A549 (cell line): ENCODE measurements around the gene RAB3GAP1. TPM values are rescaled to one million over a fixed set of nuclear protein-coding genes. Genes with fewer than 3 reads are reported as not detected.

Experiments used
- ATAC-seq, 2 experiments: fragments of 200-7000 bp in 1 of 2; fragments of >200 bp in 1 of 2; cut with Nextera tagmentation in 1 of 2; cut with Tn5 transposase in 1 of 2; 3 replicates each; pipeline versions ENCODE4 v1.8.0 to v1.9.1; 2018 to 2020; ENCODE audit warnings: mild to moderate bottlenecking in 1 of 2, moderate library complexity in 1 of 2
- CTCF ChIA-PET: fragments of 300-600 bp; sonication (Branson Sonifier 250); formaldehyde crosslinking; extraction: SDS; loops from one replicate; lab custom pipeline; 2021; ENCODE audit warnings: antibody characterized with exemption, inconsistent platforms; lab: Yijun Ruan, JAX
- POLR2A ChIA-PET: fragments of 350-600 bp; formaldehyde crosslinking; extraction: SDS; loops from one replicate; lab custom pipeline; 2021; ENCODE audit warnings: antibody characterized with exemption, inconsistent platforms; lab: Yijun Ruan, JAX
- DNase-seq, 2 experiments: peaks; one replicate each; pipeline versions ENCODE4 v3.0.0 to v3.0.0-alpha.2; 2011 to 2016; ENCODE audit warnings: low read depth in 1 of 2, low spot score in 1 of 2
- FAIRE-seq: peaks from 2 replicates; lab custom pipeline; 2011; peaks lifted over from hg19 to GRCh38; lab: Jason Lieb, UNC
- H3K27ac ChIP-seq, 2 experiments: fragments of >200 bp; sonication (Bioruptor Twin); formaldehyde crosslinking; 3 replicates each; pipeline ENCODE4 v1.5.1; 2016 to 2017
- H3K4me1 ChIP-seq: fragments of >200 bp; sonication (Bioruptor Twin); formaldehyde crosslinking; 3 replicates; pipeline ENCODE4 v1.6.1; 2016
- H3K4me2 ChIP-seq: fragments of >200 bp; sonication (Bioruptor Twin); formaldehyde crosslinking; 3 replicates; pipeline ENCODE4 v1.6.1; 2016
- H3K4me3 ChIP-seq: fragments of >200 bp; sonication (Bioruptor Twin); formaldehyde crosslinking; 3 replicates; pipeline ENCODE4 v1.5.1; 2016
- H3K9me3 ChIP-seq: fragments of >200 bp; sonication (Bioruptor Twin); formaldehyde crosslinking; 3 replicates; pipeline ENCODE4 v1.6.1; 2016
- BCL3 ChIP-seq: fragments of >200 bp; sonication (Bioruptor Twin); formaldehyde crosslinking; IDR thresholded peaks from 3 replicates; pipeline ENCODE4 v1.6.1; 2016
- CBX2 ChIP-seq: fragments of 200-600 bp; sonication (generic); IDR thresholded peaks from 2 replicates; pipeline ENCODE4 v1.6.1; 2016; ENCODE audit warnings: low read depth, mild to moderate bottlenecking, borderline replicate concordance
- CBX8 ChIP-seq: fragments of 200-600 bp; sonication (generic); IDR thresholded peaks from 2 replicates; pipeline ENCODE4 v1.6.1; 2016
- CHD2 ChIP-seq: fragments of 150-350 bp; IDR thresholded peaks from 2 replicates; pipeline ENCODE4 v1.6.1; 2014; ENCODE audit warnings: low read length; ENCODE audit not compliant: partially characterized antibody
- EHF ChIP-seq: fragments of 250-450 bp; sonication (Bioruptor Pico); IDR thresholded peaks from 2 replicates; pipeline ENCODE4 v1.5.0; 2020; ENCODE audit warnings: mild to moderate bottlenecking
- EHMT2 ChIP-seq: fragments of 200-600 bp; sonication (generic); IDR thresholded peaks from 2 replicates; pipeline ENCODE4 v1.6.1; 2016; ENCODE audit warnings: antibody characterized with exemption, low read depth, mild to moderate bottlenecking, moderate library complexity
- EP300 ChIP-seq, 2 experiments: fragments of >200 bp; sonication (Bioruptor Twin); formaldehyde crosslinking; IDR thresholded peaks; 2 replicates in 1 of 2; 3 replicates in 1 of 2; pipeline ENCODE4 v1.6.1; 2016 to 2017
- ESRRA ChIP-seq: fragments of 150-350 bp; IDR thresholded peaks from 2 replicates; pipeline ENCODE4 v1.6.1; 2014; ENCODE audit warnings: mild to moderate bottlenecking, low read length, borderline replicate concordance
- FOSL2 ChIP-seq, 2 experiments: fragments of 450-650 bp in 1 of 2; fragments of >200 bp in 1 of 2; sonication (Bioruptor Twin) in 1 of 2; formaldehyde crosslinking; IDR thresholded peaks; 2 replicates each; pipeline versions ENCODE4 v1.5.0 to v1.6.1; 2016 to 2020; ENCODE audit warnings: mild to moderate bottlenecking in 1 of 2, moderate library complexity in 1 of 2
- FOXS1 ChIP-seq: fragments of 250-450 bp; sonication (Bioruptor Pico); IDR thresholded peaks from 2 replicates; pipeline ENCODE4 v1.5.0; 2020; ENCODE audit warnings: mild to moderate bottlenecking, moderate library complexity
- GATA3 ChIP-seq: IDR thresholded peaks from 2 replicates; pipeline ENCODE4 v1.6.1; 2012; ENCODE audit warnings: borderline replicate concordance
- HEYL ChIP-seq: fragments of 250-450 bp; sonication (Bioruptor Pico); IDR thresholded peaks from 2 replicates; pipeline ENCODE4 v1.8.0; 2021; ENCODE audit warnings: mild to moderate bottlenecking, moderate library complexity
- HOXA7 ChIP-seq: fragments of 250-450 bp; sonication (Bioruptor Pico); IDR thresholded peaks from 2 replicates; pipeline ENCODE4 v1.5.0; 2020; ENCODE audit warnings: mild to moderate bottlenecking, moderate library complexity
- JUN ChIP-seq, 2 experiments: fragments of >200 bp; sonication (Bioruptor Twin); formaldehyde crosslinking; IDR thresholded peaks; 2 replicates in 1 of 2; 3 replicates in 1 of 2; pipeline ENCODE4 v1.6.1; 2016 to 2017
- KDM5A ChIP-seq: fragments of 200-600 bp; sonication (generic); IDR thresholded peaks from 2 replicates; pipeline ENCODE4 v1.6.1; 2016; ENCODE audit warnings: antibody characterized with exemption, mild to moderate bottlenecking
- MAFK ChIP-seq: fragments of 450-650 bp; IDR thresholded peaks from 2 replicates; pipeline ENCODE4 v1.6.1; 2014; ENCODE audit not compliant: partially characterized antibody
- MYC ChIP-seq: IDR thresholded peaks from 2 replicates; pipeline ENCODE4 v1.6.1; 2012; ENCODE audit warnings: mild to moderate bottlenecking, inconsistent platforms, low read length, improper control_type of control experiment, borderline replicate concordance
- NFE2L2 ChIP-seq: fragments of 150-350 bp; conservative IDR thresholded peaks from 2 replicates; pipeline ENCODE4 v1.6.1; 2014; ENCODE audit warnings: low read length
- NR3C1 ChIP-seq: fragments of >200 bp; sonication (Bioruptor Twin); formaldehyde crosslinking; IDR thresholded peaks from 3 replicates; pipeline ENCODE4 v1.6.1; 2017
- POLR2A ChIP-seq: IDR thresholded peaks from 2 replicates; pipeline ENCODE4 v1.6.1; 2012; ENCODE audit warnings: mild to moderate bottlenecking, low read length
- POLR2AphosphoS2 ChIP-seq: conservative IDR thresholded peaks from 2 replicates; pipeline ENCODE4 v1.6.1; 2012; ENCODE audit warnings: low read length, improper control_type of control experiment, inconsistent platforms
- RCOR1 ChIP-seq: fragments of 150-350 bp; IDR thresholded peaks from 2 replicates; pipeline ENCODE4 v1.6.1; 2014; ENCODE audit warnings: antibody characterized with exemption, low read length, low read depth
- RFX5 ChIP-seq: fragments of 450-650 bp; IDR thresholded peaks from 2 replicates; pipeline ENCODE4 v1.7.1; 2014; ENCODE audit warnings: antibody characterized with exemption, mild to moderate bottlenecking, moderate library complexity
- TP53 ChIP-seq: fragments of 250-450 bp; sonication (Bioruptor Pico); IDR thresholded peaks from 2 replicates; pipeline ENCODE4 v1.5.0; 2021; ENCODE audit warnings: mild to moderate bottlenecking, moderate library complexity
- ZC3H11A ChIP-seq: fragments of 450-650 bp; IDR thresholded peaks from 2 replicates; pipeline ENCODE4 v1.6.1; 2014; ENCODE audit warnings: antibody characterized with exemption, mild to moderate bottlenecking
- WGBS: methylation state at CpG from one replicate; pipeline ENCODE4 v1.1.6; 2017; ENCODE audit errors: missing lambda C conversion rate; 5-methylcytosine and 5-hydroxymethylcytosine counted together
- polyA plus RNA-seq, 4 experiments: library from polyadenylated mRNA; depleted of rRNA in 3 of 4; stranded (reverse); fragments of >200 nt; fragmentation: RNase III in 1 of 4; extraction: RNeasy Plus Mini Kit Qiagen cat#74134 plus additional on column Dnase treatment in 1 of 4; gene quantifications; 2 replicates in 3 of 4; 3 replicates in 1 of 4; pipeline ENCODE4 v1.2.3, GENCODE V29; 2011 to 2017
- TF ChIP-seq, protein P1 (sequence below): fragments of 450-650 bp; IDR thresholded peaks from 2 replicates; pipeline ENCODE4 v1.6.1; 2014; ENCODE audit warnings: antibody characterized with exemption
- TF ChIP-seq, protein P2 (sequence below): fragments of 200-600 bp; sonication (generic); IDR thresholded peaks from 2 replicates; pipeline ENCODE4 v1.6.1; 2016; ENCODE audit warnings: antibody characterized with exemption, mild to moderate bottlenecking, moderate library complexity
- TF ChIP-seq, protein P3 (sequence below): fragments of 150-350 bp; IDR thresholded peaks from 2 replicates; pipeline ENCODE4 v1.6.1; 2014; ENCODE audit warnings: low read depth, mild to moderate bottlenecking, low read length

The RAB3GAP1 gene
- polyA plus RNA-seq, 2 of the 4 experiments (the other 2 are of a cell fraction), result 29.7 to 44.6 TPM

DNA sequence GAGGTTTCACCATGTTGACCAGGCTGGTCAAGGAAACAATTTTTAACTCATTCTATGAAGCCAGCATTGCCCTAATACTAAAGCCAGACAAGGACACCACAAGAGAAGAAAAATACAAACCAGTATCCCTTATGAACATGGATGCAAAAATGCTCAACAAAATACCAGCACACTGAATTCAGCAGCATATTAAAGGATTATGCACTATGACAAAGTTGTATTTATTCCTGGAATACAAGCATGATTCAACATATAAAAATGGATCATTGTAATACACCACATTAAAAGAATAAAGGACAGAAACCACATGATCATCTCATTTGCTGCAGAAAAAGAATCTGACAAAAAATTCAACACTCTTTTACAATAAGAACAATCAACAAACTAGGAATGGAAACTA lies 138.7 kb downstream of the RAB3GAP1 start:
- FAIRE-seq (no peak), DNase-seq (no peak), ATAC-seq (no peak)
- TF ChIP-seq BCL3 (no peak), NR3C1 (no peak), KDM5A (no peak), RCOR1 (no peak), POLR2A (no peak), EHF (CRISPR knock-in tag) (no peak), FOXS1 (CRISPR knock-in tag) (no peak), RFX5 (no peak), JUN (IDR thresholded peaks at IDR 0.05) (no peak), EHMT2 (no peak), EP300 (IDR thresholded peaks at IDR 0.05) (no peak)
- TF ChIP-seq, protein P1, sequence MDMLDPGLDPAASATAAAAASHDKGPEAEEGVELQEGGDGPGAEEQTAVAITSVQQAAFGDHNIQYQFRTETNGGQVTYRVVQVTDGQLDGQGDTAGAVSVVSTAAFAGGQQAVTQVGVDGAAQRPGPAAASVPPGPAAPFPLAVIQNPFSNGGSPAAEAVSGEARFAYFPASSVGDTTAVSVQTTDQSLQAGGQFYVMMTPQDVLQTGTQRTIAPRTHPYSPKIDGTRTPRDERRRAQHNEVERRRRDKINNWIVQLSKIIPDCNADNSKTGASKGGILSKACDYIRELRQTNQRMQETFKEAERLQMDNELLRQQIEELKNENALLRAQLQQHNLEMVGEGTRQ, result no peak
- TF ChIP-seq, protein P2, sequence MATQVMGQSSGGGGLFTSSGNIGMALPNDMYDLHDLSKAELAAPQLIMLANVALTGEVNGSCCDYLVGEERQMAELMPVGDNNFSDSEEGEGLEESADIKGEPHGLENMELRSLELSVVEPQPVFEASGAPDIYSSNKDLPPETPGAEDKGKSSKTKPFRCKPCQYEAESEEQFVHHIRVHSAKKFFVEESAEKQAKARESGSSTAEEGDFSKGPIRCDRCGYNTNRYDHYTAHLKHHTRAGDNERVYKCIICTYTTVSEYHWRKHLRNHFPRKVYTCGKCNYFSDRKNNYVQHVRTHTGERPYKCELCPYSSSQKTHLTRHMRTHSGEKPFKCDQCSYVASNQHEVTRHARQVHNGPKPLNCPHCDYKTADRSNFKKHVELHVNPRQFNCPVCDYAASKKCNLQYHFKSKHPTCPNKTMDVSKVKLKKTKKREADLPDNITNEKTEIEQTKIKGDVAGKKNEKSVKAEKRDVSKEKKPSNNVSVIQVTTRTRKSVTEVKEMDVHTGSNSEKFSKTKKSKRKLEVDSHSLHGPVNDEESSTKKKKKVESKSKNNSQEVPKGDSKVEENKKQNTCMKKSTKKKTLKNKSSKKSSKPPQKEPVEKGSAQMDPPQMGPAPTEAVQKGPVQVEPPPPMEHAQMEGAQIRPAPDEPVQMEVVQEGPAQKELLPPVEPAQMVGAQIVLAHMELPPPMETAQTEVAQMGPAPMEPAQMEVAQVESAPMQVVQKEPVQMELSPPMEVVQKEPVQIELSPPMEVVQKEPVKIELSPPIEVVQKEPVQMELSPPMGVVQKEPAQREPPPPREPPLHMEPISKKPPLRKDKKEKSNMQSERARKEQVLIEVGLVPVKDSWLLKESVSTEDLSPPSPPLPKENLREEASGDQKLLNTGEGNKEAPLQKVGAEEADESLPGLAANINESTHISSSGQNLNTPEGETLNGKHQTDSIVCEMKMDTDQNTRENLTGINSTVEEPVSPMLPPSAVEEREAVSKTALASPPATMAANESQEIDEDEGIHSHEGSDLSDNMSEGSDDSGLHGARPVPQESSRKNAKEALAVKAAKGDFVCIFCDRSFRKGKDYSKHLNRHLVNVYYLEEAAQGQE, result no peak
- TF ChIP-seq, protein P3, sequence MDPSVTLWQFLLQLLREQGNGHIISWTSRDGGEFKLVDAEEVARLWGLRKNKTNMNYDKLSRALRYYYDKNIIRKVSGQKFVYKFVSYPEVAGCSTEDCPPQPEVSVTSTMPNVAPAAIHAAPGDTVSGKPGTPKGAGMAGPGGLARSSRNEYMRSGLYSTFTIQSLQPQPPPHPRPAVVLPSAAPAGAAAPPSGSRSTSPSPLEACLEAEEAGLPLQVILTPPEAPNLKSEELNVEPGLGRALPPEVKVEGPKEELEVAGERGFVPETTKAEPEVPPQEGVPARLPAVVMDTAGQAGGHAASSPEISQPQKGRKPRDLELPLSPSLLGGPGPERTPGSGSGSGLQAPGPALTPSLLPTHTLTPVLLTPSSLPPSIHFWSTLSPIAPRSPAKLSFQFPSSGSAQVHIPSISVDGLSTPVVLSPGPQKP, result no peak
- ChIA-PET POLR2A (no interaction called here), CTCF (no interaction called here)
- H3K27ac ChIP-seq, result no peak overlapping the region
- H3K4me1 ChIP-seq, result no peaks in the 10 kb centered on the region
- H3K4me2 ChIP-seq, result no peak overlapping the region
- H3K4me3 ChIP-seq, result no peak overlapping the region
- no peaks in the 10 kb centered on the region for H3K9me3 ChIP-seq

DNA sequence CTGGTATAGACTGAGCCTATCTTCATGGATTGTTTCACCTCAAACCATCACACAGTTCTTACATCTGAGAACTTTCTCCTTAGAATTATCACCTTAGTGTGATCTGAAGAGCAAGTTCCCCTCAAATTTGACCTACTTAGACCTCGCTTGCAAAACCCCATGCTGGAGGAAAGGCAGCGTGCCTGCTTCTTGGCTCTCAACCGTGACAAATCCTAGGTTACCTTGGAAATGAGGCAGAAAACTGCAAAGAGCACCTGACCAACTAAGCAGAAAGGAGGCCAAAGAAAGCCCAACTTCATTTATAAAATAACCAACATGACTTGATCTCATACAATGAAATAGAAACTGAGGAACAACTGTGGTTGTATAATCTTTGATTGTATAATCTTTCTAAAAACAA lies 146.4 kb downstream of the RAB3GAP1 start:
- no peaks in the 10 kb centered on the region for H3K4me1 ChIP-seq
- TF ChIP-seq MAFK, result no peak
- no peak for TF ChIP-seq ESRRA
- no peak for TF ChIP-seq KDM5A
- TF ChIP-seq ZC3H11A, result no peak
- TF ChIP-seq POLR2AphosphoS2, result no peak
- TF ChIP-seq FOSL2 (IDR thresholded peaks at IDR 0.05), result no peak
- no peak for TF ChIP-seq FOSL2 (CRISPR knock-in tag; IDR thresholded peaks at IDR 0.05)
- no peak for TF ChIP-seq MYC
- TF ChIP-seq EHMT2, result no peak
- TF ChIP-seq CBX8, result no peak
- TF ChIP-seq GATA3, result no peak
- TF ChIP-seq FOXS1 (CRISPR knock-in tag), result no peak
- TF ChIP-seq HOXA7 (CRISPR knock-in tag), result no peak
- no peak for TF ChIP-seq HEYL (CRISPR knock-in tag)
- no peak for TF ChIP-seq NFE2L2
- TF ChIP-seq CHD2, result no peak
- no peak for TF ChIP-seq BCL3
- TF ChIP-seq TP53 (CRISPR knock-in tag), result no peak
- TF ChIP-seq, protein P3, result no peak
- TF ChIP-seq NR3C1, result no peak
- no peak for TF ChIP-seq CBX2
- no peak overlapping the region for H3K4me2 ChIP-seq
- 89% methylated on average over 3 of the region's 3 CpGs for WGBS
- no peak for FAIRE-seq
- no peak for DNase-seq
- no peak overlapping the region for H3K27ac ChIP-seq
- no peaks in the 10 kb centered on the region for H3K9me3 ChIP-seq
- no peak overlapping the region for H3K4me3 ChIP-seq
- CTCF ChIA-PET, result no interaction called here
- ATAC-seq, result no peak
- POLR2A ChIA-PET, result no interaction called here
